Panc1 (cell line): Measurements from ENCODE around the gene PPCS. TPM values are rescaled to one million over a fixed set of nuclear protein-coding genes. Genes with fewer than 3 reads are reported as not detected.

ENCODE experiments used
- ATAC-seq: fragments of 200-7000 bp; cut with Tn5 transposase; 2 replicates; pipeline ENCODE4 v1.9.1; 2020; ENCODE audit warnings: mild to moderate bottlenecking, moderate library complexity
- BruUV-seq: library from RNA; stranded (reverse); fragments of 400-500 nt; replicated peaks from 2 replicates; lab custom pipeline; 2021; lab: Mats Ljungman, UMichigan
- CTCF ChIA-PET: fragments of 300-600 bp; sonication (Branson Sonifier 250); formaldehyde crosslinking; loops from one replicate; lab custom pipeline; 2022; ENCODE audit warnings: antibody characterized with exemption; lab: Charles Lee
- POLR2A ChIA-PET: fragments of 300-600 bp; sonication (Branson Sonifier 250); formaldehyde crosslinking; loops from one replicate; lab custom pipeline; 2022; ENCODE audit warnings: antibody characterized with exemption; lab: Charles Lee
- DNase-seq: peaks from one replicate; pipeline ENCODE4 v3.0.0-alpha.2; 2010; ENCODE audit warnings: low read depth, low spot score
- H3K27ac ChIP-seq: 2 replicates; pipeline ENCODE4 v1.5.1; 2011; ENCODE audit warnings: mild to moderate bottlenecking, low read length, inconsistent platforms
- H3K27me3 ChIP-seq: fragments of 200-500 bp; sonication (Bioruptor generic); 2 replicates; pipeline ENCODE4 v1.6.0; 2014; ENCODE audit warnings: low read length, inconsistent platforms; ENCODE audit not compliant: control insufficient read depth, insufficient read depth
- H3K36me3 ChIP-seq: fragments of 200-500 bp; sonication (Bioruptor generic); 2 replicates; pipeline ENCODE4 v1.5.1; 2014; ENCODE audit warnings: inconsistent platforms, mild to moderate bottlenecking, low read length, moderate library complexity; ENCODE audit not compliant: control insufficient read depth, insufficient read depth
- H3K4me1 ChIP-seq: 2 replicates; pipeline ENCODE4 v1.5.1; 2011; ENCODE audit warnings: inconsistent platforms, mild to moderate bottlenecking, low read length, moderate library complexity; ENCODE audit not compliant: control insufficient read depth, insufficient read depth
- H3K4me3 ChIP-seq, 2 experiments: 2 replicates each; pipeline ENCODE4 v1.5.1; 2011 to 2012; ENCODE audit warnings: low read depth in 2 of 2, low read length in 2 of 2, mild to moderate bottlenecking in 2 of 2, inconsistent platforms in 1 of 2, moderate library complexity in 1 of 2
- H3K9me3 ChIP-seq: fragments of 200-500 bp; sonication (Bioruptor generic); 2 replicates; pipeline ENCODE4 v1.5.1; 2014; ENCODE audit warnings: low read depth, mild to moderate bottlenecking, inconsistent platforms, low read length, moderate library complexity; ENCODE audit not compliant: control insufficient read depth, insufficient read depth
- POLR2AphosphoS5 ChIP-seq: IDR thresholded peaks from 2 replicates; pipeline ENCODE4 v1.6.1; 2012; ENCODE audit warnings: mild to moderate bottlenecking, low read depth, low read length, moderate library complexity
- REST ChIP-seq, 2 experiments: IDR thresholded peaks; 2 replicates each; pipeline ENCODE4 v1.6.1; 2011 to 2012; ENCODE audit warnings: low read depth in 2 of 2, control low read depth in 1 of 2, low read length in 1 of 2, mild to moderate bottlenecking in 1 of 2, moderate library complexity in 1 of 2; ENCODE audit not compliant: insufficient read depth in 1 of 2
- SIN3A ChIP-seq: IDR thresholded peaks from 2 replicates; pipeline ENCODE4 v1.6.1; 2012; ENCODE audit warnings: low read depth, mild to moderate bottlenecking, low read length, moderate library complexity, borderline replicate concordance; ENCODE audit not compliant: insufficient read depth
- TCF7L2 ChIP-seq: IDR thresholded peaks from 2 replicates; pipeline ENCODE4 v1.6.1; 2011; ENCODE audit warnings: mild to moderate bottlenecking, low read depth, low read length, inconsistent platforms
- in situ Hi-C: cut with HindIII; loops from 2 replicates; pipeline ENCODE4 v1.10.0; 2016; ENCODE audit warnings: low sequenced_read_pairs, low pct_unique_long_range_greater_than_20kb
- intact Hi-C: fragments of 100-400 bp; cut with micrococcal nuclease; formaldehyde crosslinking; loops from one replicate; pipeline ENCODE4 v1.10.0; 2022; ENCODE audit not compliant: unreplicated experiment
- total RNA-seq: library from RNA; stranded (reverse); gene quantifications from one replicate; pipeline ENCODE4 v1.2.1, GENCODE V29; 2021; ENCODE audit not compliant: unreplicated experiment
- TF ChIP-seq, protein P1 (sequence below): fragments of 450-650 bp; IDR thresholded peaks from 2 replicates; pipeline ENCODE4 v1.5.1; 2017; ENCODE audit warnings: mild to moderate bottlenecking

Gene PPCS
- total RNA-seq, 1 experiment from 2014 or later = 72.7 TPM

DNA sequence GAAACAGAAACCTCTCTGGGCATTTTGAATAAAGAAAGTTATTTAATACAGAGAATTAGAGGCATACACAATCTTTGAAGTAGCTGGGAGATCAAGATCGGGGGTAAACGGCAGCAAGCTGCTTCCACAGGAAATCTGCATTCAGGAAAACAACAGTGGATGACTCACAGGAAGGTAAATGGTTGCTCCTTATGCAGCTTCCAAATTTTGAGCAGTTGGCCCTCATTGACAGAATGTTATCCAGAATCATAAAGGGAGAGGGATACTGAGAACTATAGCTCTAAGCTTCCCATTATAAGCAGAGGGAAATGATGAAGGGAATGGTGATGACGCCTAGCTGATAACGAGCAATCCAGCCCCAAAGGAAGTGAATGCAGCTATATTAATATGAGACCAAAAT is 29.1 kb upstream of the PPCS start:
- H3K4me3 ChIP-seq = no peak overlapping the region
- H3K36me3 ChIP-seq = no peaks in the 10 kb centered on the region
- no peak for DNase-seq
- H3K9me3 ChIP-seq = no peaks in the 10 kb centered on the region
- CTCF ChIA-PET = no interaction called here
- no peak for ATAC-seq
- POLR2A ChIA-PET = no interaction called here
- H3K27ac ChIP-seq = no peak overlapping the region
- TF ChIP-seq, protein P1, sequence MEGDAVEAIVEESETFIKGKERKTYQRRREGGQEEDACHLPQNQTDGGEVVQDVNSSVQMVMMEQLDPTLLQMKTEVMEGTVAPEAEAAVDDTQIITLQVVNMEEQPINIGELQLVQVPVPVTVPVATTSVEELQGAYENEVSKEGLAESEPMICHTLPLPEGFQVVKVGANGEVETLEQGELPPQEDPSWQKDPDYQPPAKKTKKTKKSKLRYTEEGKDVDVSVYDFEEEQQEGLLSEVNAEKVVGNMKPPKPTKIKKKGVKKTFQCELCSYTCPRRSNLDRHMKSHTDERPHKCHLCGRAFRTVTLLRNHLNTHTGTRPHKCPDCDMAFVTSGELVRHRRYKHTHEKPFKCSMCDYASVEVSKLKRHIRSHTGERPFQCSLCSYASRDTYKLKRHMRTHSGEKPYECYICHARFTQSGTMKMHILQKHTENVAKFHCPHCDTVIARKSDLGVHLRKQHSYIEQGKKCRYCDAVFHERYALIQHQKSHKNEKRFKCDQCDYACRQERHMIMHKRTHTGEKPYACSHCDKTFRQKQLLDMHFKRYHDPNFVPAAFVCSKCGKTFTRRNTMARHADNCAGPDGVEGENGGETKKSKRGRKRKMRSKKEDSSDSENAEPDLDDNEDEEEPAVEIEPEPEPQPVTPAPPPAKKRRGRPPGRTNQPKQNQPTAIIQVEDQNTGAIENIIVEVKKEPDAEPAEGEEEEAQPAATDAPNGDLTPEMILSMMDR = no peak
- TF ChIP-seq SIN3A (no peak), REST (IDR thresholded peaks at IDR 0.05; ENCODE audit: insufficient read depth in 1 of 2, low read depth in 2 of 2, low read length in 1 of 2) (no peak), POLR2AphosphoS5 (no peak), TCF7L2 (no peak)
- H3K4me1 ChIP-seq = no peaks in the 10 kb centered on the region
- no peaks in the 10 kb centered on the region for H3K27me3 ChIP-seq
- intact Hi-C loops = no loop called here
- no TSS peak for BruUV-seq
- in situ Hi-C loops = no loop called here

DNA sequence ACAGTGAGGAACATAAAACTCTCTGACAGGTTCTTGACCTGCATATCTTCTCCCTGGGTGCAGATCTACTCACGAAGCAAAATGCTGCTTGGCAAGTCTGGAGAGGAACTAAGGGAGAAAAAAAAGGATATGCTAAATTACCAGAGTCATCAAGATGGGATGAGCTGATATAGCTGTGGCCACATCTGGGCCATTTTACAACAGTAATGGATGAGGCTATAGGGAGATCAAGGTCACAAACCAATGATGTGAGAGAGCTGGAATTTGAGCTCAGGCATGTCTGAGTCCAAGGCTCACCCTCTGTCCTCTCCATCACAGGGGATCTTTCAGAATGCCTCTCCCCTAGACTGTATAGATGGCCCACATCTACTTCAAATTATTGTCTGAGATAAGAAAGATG is 26.7 kb upstream of the PPCS start:
- Histone ChIP-seq H3K27ac (no peak overlapping the region), H3K9me3 (no peaks in the 10 kb centered on the region), H3K36me3 (no peaks in the 10 kb centered on the region), H3K27me3 (no peaks in the 10 kb centered on the region), H3K4me3 (no peak overlapping the region), H3K4me1 (no peaks in the 10 kb centered on the region)
- ATAC-seq (no peak), DNase-seq (no peak)
- CTCF ChIA-PET = no interaction called here
- no TSS peak for BruUV-seq
- TF ChIP-seq, protein P1 = no peak
- in situ Hi-C loops (no loop called here), intact Hi-C loops (no loop called here)
- POLR2A ChIA-PET = no interaction called here
